Endothelial cell of umbilical vein (primary cell): ENCODE measurements around the gene GPLD1. TPM values are rescaled to one million over a fixed set of nuclear protein-coding genes. Genes with fewer than 3 reads are reported as not detected.

Experiments used
- BruUV-seq: library from RNA; stranded (reverse); fragments of 400-500 nt; replicated peaks from 2 replicates; lab custom pipeline; 2021; lab: Mats Ljungman, UMichigan
- CTCF ChIA-PET: fragments of 300-600, 350-600 bp; sonication (Branson Sonifier 250); formaldehyde crosslinking; loops from one replicate; lab custom pipeline; 2021; ENCODE audit warnings: antibody characterized with exemption, inconsistent platforms; lab: Charles Lee
- POLR2A ChIA-PET: fragments of 300-600, 350-600 bp; sonication (Branson Sonifier 250); formaldehyde crosslinking; loops from one replicate; lab custom pipeline; 2021; ENCODE audit warnings: antibody characterized with exemption, inconsistent platforms; lab: Charles Lee
- DNase-seq: peaks from one replicate; pipeline ENCODE4 v3.0.0-alpha.2; 2011; ENCODE audit warnings: low read depth, low spot score
- FAIRE-seq: peaks from 2 replicates; lab custom pipeline; 2011; peaks lifted over from hg19 to GRCh38; lab: Jason Lieb, UNC
- H2AFZ ChIP-seq: 2 replicates; pipeline ENCODE4 v1.6.0; 2012; ENCODE audit warnings: low read depth, low read length, control low read depth, inconsistent platforms
- H3K27ac ChIP-seq: 2 replicates; pipeline ENCODE4 v1.5.1; 2011; ENCODE audit warnings: low read depth, mild to moderate bottlenecking, control low read depth, low read length, moderate library complexity; ENCODE audit not compliant: insufficient read depth
- H3K27me3 ChIP-seq, 2 experiments: 2 replicates each; pipeline versions ENCODE4 v1.6.0 to v1.6.1; 2011; ENCODE audit warnings: low read length in 2 of 2, mixed read lengths in 1 of 2; ENCODE audit not compliant: control insufficient read depth in 2 of 2, insufficient read depth in 2 of 2
- H3K36me3 ChIP-seq, 2 experiments: 2 replicates in 1 of 2; 3 replicates in 1 of 2; pipeline ENCODE4 v1.5.1; 2011; ENCODE audit warnings: low read length in 2 of 2, mild to moderate bottlenecking in 1 of 2, moderate library complexity in 1 of 2; ENCODE audit not compliant: control insufficient read depth in 2 of 2, insufficient read depth in 2 of 2; ENCODE audit errors: extremely low read depth in 1 of 2
- H3K4me1 ChIP-seq: 3 replicates; pipeline ENCODE4 v1.5.1; 2011; ENCODE audit warnings: mild to moderate bottlenecking, low read length; ENCODE audit not compliant: control insufficient read depth, insufficient read depth; ENCODE audit errors: extremely low read depth
- H3K4me2 ChIP-seq: 2 replicates; pipeline ENCODE4 v1.6.1; 2011; ENCODE audit warnings: low read length, control low read depth, mixed read lengths; ENCODE audit not compliant: insufficient read depth
- H3K4me3 ChIP-seq, 3 experiments: fragments of 200-600 bp in 1 of 3; sonication (generic), shearing (Covaris generic) in 1 of 3; replicated peaks in 1 of 3; 2 replicates each; pipeline ENCODE4 v1.5.1; 2011 to 2016; ENCODE audit warnings: control low read depth in 3 of 3, low read length in 3 of 3, mild to moderate bottlenecking in 2 of 3, inconsistent platforms in 1 of 3, low read depth in 1 of 3, moderate library complexity in 1 of 3; ENCODE audit not compliant: insufficient read depth in 1 of 3
- H3K79me2 ChIP-seq: 2 replicates; pipeline ENCODE4 v1.6.0; 2012; ENCODE audit warnings: low read length, inconsistent platforms; ENCODE audit not compliant: control insufficient read depth, insufficient read depth
- H3K9ac ChIP-seq: replicated peaks from 2 replicates; pipeline ENCODE3; 2011; ENCODE audit warnings: low read length, control low read depth; ENCODE audit not compliant: insufficient read depth; ENCODE audit errors: extremely low read depth
- H3K9me1 ChIP-seq: replicated peaks from 3 replicates; pipeline ENCODE4 v1.6.0; 2011; ENCODE audit warnings: mild to moderate bottlenecking, low read length; ENCODE audit not compliant: control insufficient read depth, insufficient read depth; ENCODE audit errors: extremely low read depth
- H3K9me3 ChIP-seq: replicated peaks from 2 replicates; pipeline ENCODE4 v1.5.1; 2012; ENCODE audit warnings: low read length, inconsistent platforms; ENCODE audit not compliant: control insufficient read depth, insufficient read depth
- H4K20me1 ChIP-seq: replicated peaks from 2 replicates; pipeline ENCODE3; 2011; ENCODE audit warnings: mild to moderate bottlenecking, low read length; ENCODE audit not compliant: control insufficient read depth, insufficient read depth; ENCODE audit errors: extremely low read depth
- EZH2 ChIP-seq: IDR thresholded peaks from 2 replicates; pipeline ENCODE4 v1.6.1; 2012; ENCODE audit warnings: borderline replicate concordance, low read depth, mild to moderate bottlenecking, moderate library complexity, low read length, inconsistent platforms; ENCODE audit not compliant: severe bottlenecking
- FOS ChIP-seq: IDR thresholded peaks from 2 replicates; pipeline ENCODE4 v1.6.1; 2011; ENCODE audit warnings: mild to moderate bottlenecking, low read length, moderate library complexity, borderline replicate concordance; ENCODE audit not compliant: insufficient read depth
- GATA2 ChIP-seq: IDR thresholded peaks from 2 replicates; pipeline ENCODE4 v1.7.0; 2011; ENCODE audit warnings: low read depth, mild to moderate bottlenecking, moderate library complexity, mixed read lengths, low read length; ENCODE audit not compliant: insufficient read length, insufficient read depth
- JUN ChIP-seq: IDR thresholded peaks from 2 replicates; pipeline ENCODE4 v1.6.1; 2011; ENCODE audit warnings: borderline replicate concordance, low read depth; ENCODE audit not compliant: insufficient read length, insufficient read depth
- MAX ChIP-seq: IDR thresholded peaks from 2 replicates; pipeline ENCODE4 v1.6.1; 2011; ENCODE audit not compliant: insufficient read depth, insufficient read length
- MYC ChIP-seq: IDR thresholded peaks from one replicate; pipeline ENCODE4 v1.6.1; 2011; ENCODE audit warnings: mild to moderate bottlenecking, low read depth, low read length
- POLR2A ChIP-seq: IDR thresholded peaks from 2 replicates; pipeline ENCODE4 v1.6.1; 2012; ENCODE audit warnings: low read depth, mild to moderate bottlenecking, control low read depth, low read length
- POLR2AphosphoS5 ChIP-seq: IDR thresholded peaks from 2 replicates; pipeline ENCODE4 v1.6.1; 2012; ENCODE audit warnings: low read depth, mild to moderate bottlenecking, control low read depth, low read length, moderate library complexity; ENCODE audit not compliant: insufficient read depth
- dilution Hi-C: fragments of 300-500 bp; cut with MboI; formaldehyde crosslinking; loops from one replicate; pipeline ENCODE4 v1.15.0; 2019; ENCODE audit warnings: low sequenced_read_pairs; ENCODE audit not compliant: extremely low pct_ligation_motif_present
- intact Hi-C: fragments of 100-400 bp; cut with micrococcal nuclease; formaldehyde crosslinking; loops from one replicate; pipeline ENCODE4 v1.10.0; 2022
- polyA plus RNA-seq, 4 experiments: library from polyadenylated mRNA; depleted of rRNA in 3 of 4; stranded (reverse) in 3 of 4; unstranded in 1 of 4; fragments of >200 nt; gene quantifications; 2 replicates each; pipeline versions ENCODE4 v1.2.1 to v1.2.3, GENCODE V29; 2011 to 2012; ENCODE audit warnings: missing spikeins in 1 of 4
- total RNA-seq: library from RNA; stranded (reverse); gene quantifications from 2 replicates; pipeline ENCODE4 v1.2.3, GENCODE V29; 2021
- TF ChIP-seq, protein P1 (sequence below), 2 donors: IDR thresholded peaks; 1 replicate in 1 of 2; 2 replicates in 1 of 2; pipeline ENCODE4 v1.5.1; 2011; ENCODE audit warnings: low read length in 2 of 2, mild to moderate bottlenecking in 2 of 2, moderate library complexity in 2 of 2, control low read depth in 1 of 2, inconsistent platforms in 1 of 2, low read depth in 1 of 2; ENCODE audit not compliant: insufficient read depth in 1 of 2; ENCODE audit errors: extremely low read depth in 1 of 2

Gene GPLD1
- total and polyA plus RNA-seq, 2 donors (not counting 3 experiments of a cell fraction or from before 2014, with no cell fraction given): 0.03 to 0.53 TPM

- dilution Hi-C loops: no loop called here
- H3K9me1 ChIP-seq: no peaks in the 10 kb centered on the region
- H3K4me1 ChIP-seq: no peaks in the 10 kb centered on the region
- H3K9me3 ChIP-seq: no peaks in the 10 kb centered on the region
- DNase-seq: no peak
- H4K20me1 ChIP-seq: no peaks in the 10 kb centered on the region
- H3K36me3 ChIP-seq: peaks cover 4 to 13% of the 10 kb centered on the region in 2 experiments
- POLR2A ChIA-PET: no interaction called here
- BruUV-seq: no TSS peak
- no peak overlapping the region for H3K4me3 ChIP-seq
- intact Hi-C loops: no loop called here
- no peak for TF ChIP-seq POLR2A
- H3K4me2 ChIP-seq: no peak overlapping the region
- FAIRE-seq: no peak
- CTCF ChIA-PET: no interaction called here
- no peak overlapping the region for H3K27ac ChIP-seq
- H3K9ac ChIP-seq: no peak overlapping the region
- H3K27me3 ChIP-seq: no peaks in the 10 kb centered on the region
- no peaks in the 10 kb centered on the region for H3K79me2 ChIP-seq
- no peak overlapping the region for H2AFZ ChIP-seq
These were observed 62.5 kb downstream of the GPLD1 start for GRCh38 chr6:24426729-24427446.

- Histone ChIP-seq H3K9ac (no peak overlapping the region), H4K20me1 (no peaks in the 10 kb centered on the region), H3K27ac (no peak overlapping the region), H3K9me3 (no peaks in the 10 kb centered on the region), H3K27me3 (no peaks in the 10 kb centered on the region), H3K9me1 (no peaks in the 10 kb centered on the region), H3K79me2 (no peaks in the 10 kb centered on the region), H2AFZ (no peak overlapping the region), H3K4me2 (no peak overlapping the region), H3K4me3 (no peak overlapping the region), H3K4me1 (no peaks in the 10 kb centered on the region), H3K36me3 (peaks cover 8 to 18% of the 10 kb centered on the region in 2 experiments)
- DNase-seq: no peak
- ChIA-PET CTCF (interaction anchor here (1.0 to 1.1 kb wide), 2 partner anchors 16 to 18 kb away, joined by 3 read pairs; no protein-coding TSS in a partner anchor), POLR2A (no interaction called here)
- no peak for FAIRE-seq
- BruUV-seq: no TSS peak
- dilution Hi-C loops: no loop called here
- TF ChIP-seq EZH2 (no peak), GATA2 (no peak), MAX (no peak), POLR2AphosphoS5 (no peak), FOS (no peak), MYC (no peak), JUN (no peak), POLR2A (no peak)
- TF ChIP-seq, protein P1, sequence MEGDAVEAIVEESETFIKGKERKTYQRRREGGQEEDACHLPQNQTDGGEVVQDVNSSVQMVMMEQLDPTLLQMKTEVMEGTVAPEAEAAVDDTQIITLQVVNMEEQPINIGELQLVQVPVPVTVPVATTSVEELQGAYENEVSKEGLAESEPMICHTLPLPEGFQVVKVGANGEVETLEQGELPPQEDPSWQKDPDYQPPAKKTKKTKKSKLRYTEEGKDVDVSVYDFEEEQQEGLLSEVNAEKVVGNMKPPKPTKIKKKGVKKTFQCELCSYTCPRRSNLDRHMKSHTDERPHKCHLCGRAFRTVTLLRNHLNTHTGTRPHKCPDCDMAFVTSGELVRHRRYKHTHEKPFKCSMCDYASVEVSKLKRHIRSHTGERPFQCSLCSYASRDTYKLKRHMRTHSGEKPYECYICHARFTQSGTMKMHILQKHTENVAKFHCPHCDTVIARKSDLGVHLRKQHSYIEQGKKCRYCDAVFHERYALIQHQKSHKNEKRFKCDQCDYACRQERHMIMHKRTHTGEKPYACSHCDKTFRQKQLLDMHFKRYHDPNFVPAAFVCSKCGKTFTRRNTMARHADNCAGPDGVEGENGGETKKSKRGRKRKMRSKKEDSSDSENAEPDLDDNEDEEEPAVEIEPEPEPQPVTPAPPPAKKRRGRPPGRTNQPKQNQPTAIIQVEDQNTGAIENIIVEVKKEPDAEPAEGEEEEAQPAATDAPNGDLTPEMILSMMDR (IDR thresholded peaks at IDR 0.05; ENCODE audit: extremely low read depth in 1 of 2, insufficient read depth in 1 of 2, low read depth in 1 of 2, low read length in 2 of 2): no peak
- intact Hi-C loops: no loop called here
These were observed 64.3 kb downstream of the GPLD1 start for GRCh38 chr6:24425091-24425490.
